Fibroblast of pulmonary artery (primary cell): Measurements from ENCODE around the gene RPN2.

Experiments
- DNase-seq: peaks from one replicate; pipeline ENCODE4 v3.0.0-alpha.2; 2010; ENCODE audit warnings: low read depth
- H3K4me3 ChIP-seq: replicated peaks from 2 replicates; pipeline ENCODE4 v1.5.1; 2011; ENCODE audit warnings: low read depth, mild to moderate bottlenecking, control low read depth, low read length, moderate library complexity
- TF ChIP-seq, protein P1 (sequence below): IDR thresholded peaks from 2 replicates; pipeline ENCODE4 v1.5.1; 2011; ENCODE audit warnings: mild to moderate bottlenecking, control low read depth, low read length, inconsistent platforms; ENCODE audit errors: missing control alignments

RPN2 gene

DNA sequence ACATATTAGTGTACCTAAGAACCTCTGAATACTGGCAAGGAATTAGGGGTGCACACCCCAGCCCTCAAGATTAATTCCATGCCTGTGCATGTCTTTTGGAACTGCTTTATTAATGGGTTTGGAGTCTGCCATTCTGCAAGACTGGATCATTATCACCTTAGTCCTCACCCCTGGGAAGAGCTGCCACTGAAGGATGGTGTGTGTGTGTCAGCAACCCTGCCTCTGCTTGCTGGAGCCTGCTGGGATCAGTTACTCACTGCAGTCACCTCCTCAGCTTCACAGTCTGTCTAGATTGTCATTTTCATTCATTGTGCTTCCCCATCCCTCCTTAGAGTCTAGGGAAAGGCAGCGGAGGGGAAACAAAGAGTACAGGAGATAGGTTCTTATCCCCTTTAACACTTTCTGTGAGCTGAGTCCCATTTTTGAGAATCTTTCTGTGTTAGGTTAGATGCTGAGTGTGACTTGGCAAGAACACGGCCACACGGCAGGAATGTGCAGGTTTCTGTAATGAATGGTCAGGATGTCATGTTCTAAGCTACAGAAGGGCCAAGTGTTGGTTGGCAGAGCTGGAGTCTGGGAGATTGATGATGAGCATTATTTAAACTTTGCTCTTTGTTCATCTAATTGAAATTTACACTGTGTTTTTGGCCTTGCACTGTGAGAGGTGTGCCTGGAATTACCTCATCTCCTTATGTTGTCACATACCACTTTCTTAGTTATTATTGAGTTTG lies 61.4 kb downstream of the RPN2 start:
- TF ChIP-seq, protein P1, sequence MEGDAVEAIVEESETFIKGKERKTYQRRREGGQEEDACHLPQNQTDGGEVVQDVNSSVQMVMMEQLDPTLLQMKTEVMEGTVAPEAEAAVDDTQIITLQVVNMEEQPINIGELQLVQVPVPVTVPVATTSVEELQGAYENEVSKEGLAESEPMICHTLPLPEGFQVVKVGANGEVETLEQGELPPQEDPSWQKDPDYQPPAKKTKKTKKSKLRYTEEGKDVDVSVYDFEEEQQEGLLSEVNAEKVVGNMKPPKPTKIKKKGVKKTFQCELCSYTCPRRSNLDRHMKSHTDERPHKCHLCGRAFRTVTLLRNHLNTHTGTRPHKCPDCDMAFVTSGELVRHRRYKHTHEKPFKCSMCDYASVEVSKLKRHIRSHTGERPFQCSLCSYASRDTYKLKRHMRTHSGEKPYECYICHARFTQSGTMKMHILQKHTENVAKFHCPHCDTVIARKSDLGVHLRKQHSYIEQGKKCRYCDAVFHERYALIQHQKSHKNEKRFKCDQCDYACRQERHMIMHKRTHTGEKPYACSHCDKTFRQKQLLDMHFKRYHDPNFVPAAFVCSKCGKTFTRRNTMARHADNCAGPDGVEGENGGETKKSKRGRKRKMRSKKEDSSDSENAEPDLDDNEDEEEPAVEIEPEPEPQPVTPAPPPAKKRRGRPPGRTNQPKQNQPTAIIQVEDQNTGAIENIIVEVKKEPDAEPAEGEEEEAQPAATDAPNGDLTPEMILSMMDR: no peak
- no peak for DNase-seq
- no peak overlapping the region for H3K4me3 ChIP-seq

DNA sequence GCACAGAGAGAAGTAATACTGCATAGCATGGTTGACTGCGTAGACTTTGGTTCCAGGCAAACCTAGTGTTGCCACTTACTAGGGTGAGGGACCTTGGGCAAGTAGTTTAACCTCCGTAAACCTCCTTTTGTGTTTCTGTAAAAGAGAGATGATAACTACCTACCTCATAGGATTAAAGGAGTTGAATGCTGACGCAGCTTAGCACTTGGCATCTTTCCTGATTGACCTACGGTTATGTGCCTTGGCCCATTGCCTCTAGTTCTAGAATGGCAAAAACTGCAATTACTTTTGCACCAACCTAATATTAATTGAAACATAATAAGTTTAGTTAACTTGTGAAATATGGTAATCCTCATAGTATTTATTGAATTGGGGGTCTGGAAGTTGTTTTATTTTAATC lies 63.4 kb downstream of the RPN2 start:
- DNase-seq: no peak
- H3K4me3 ChIP-seq: no peak overlapping the region
- TF ChIP-seq, protein P1: no peak

DNA sequence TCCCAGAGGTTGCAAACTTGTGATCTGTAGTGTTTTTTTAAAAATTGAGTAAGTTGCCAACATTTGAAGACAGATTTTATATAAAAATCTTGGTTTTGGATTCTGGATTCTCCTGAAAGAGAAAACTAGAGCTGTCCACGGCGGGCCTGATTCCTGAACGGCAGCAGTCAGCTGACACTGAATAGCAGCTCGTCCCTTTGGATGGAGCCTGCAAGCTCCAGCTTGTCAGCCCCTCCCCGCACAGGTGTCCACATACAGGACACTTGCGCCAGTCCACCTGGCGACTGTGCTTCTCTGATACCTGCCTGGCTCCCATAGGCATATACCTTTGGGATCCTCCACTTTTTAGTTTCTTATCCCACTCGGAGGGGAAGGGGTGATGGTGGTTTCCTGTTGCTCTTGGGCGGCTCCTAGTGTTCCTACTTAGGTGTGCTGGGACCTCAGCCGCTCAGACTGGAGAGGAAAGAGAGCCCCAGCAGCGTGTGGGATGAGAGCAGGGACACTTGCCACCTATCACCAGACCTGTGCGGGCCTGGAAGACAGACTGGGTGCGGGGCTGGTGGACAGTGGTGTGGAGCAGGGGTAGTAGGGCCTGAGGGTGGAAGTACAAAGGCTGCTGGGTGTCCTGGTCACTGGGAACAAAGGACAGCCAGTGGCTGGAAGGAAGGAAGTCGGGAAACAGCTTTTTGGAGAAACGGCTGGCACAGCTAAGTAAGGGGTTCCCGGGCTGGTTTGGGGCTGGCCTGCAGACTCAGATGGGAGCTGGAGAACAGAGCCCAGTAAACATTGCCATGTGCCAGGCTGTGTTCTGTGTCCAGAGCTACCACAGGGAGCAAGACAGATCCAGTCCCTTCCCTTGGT lies 64.2 kb downstream of the RPN2 start:
- no peak overlapping the region for H3K4me3 ChIP-seq
- TF ChIP-seq, protein P1: no peak
- DNase-seq: no peak

DNA sequence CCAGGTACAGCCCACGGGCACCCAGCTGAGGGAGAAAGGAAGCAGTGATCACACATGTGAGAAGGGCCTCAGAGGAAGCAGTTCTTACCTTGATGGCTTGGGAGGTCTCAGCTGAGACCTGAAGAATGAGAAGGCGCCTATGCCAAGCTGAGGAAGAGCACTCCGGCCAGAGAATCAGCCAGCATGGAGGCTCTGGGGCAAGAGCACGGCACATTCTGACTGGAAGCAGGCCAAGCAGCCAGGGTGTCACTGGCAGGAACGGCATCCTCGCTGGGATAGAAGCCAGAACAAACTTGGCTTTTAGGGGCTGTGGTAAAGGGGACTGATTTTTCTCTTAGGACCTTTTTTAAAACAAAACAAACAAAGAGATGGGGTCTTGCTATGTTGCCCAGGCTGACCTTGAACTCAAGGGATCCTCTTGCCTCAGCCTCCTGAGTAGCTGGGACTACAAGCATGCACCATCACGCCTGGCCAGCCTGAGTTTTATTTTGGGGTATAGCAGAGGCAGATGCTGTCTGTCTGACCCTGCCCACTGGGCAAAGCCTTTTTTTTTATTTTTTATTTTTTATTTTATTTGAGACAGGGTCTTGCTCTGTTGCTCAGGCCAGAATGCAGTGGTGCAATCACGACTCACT lies 64.9 kb downstream of the RPN2 start:
- peak; percentile 15 for DNase-seq
- TF ChIP-seq, protein P1: no peak
- H3K4me3 ChIP-seq: no peak overlapping the region

DNA sequence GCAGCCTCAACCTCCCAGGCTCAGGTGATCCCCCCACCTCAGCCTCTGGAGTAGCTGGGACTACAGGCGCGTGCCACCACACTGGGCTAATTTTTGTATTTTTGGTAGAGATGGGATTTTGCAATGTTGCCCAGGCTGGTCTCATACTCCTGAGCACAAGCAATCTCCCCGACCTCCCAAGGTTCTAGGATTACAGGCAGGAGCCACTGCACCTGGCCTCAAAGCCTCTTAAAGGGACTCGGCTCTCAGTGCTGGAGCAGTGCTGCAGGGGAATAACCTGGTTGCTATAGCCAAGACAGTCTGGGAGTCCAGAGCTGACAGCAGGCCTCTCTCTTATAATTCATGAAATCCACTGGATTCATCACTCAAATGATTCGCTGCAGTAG lies 65.4 kb downstream of the RPN2 start:
- no peak overlapping the region for H3K4me3 ChIP-seq
- DNase-seq: no peak
- TF ChIP-seq, protein P1: no peak

DNA sequence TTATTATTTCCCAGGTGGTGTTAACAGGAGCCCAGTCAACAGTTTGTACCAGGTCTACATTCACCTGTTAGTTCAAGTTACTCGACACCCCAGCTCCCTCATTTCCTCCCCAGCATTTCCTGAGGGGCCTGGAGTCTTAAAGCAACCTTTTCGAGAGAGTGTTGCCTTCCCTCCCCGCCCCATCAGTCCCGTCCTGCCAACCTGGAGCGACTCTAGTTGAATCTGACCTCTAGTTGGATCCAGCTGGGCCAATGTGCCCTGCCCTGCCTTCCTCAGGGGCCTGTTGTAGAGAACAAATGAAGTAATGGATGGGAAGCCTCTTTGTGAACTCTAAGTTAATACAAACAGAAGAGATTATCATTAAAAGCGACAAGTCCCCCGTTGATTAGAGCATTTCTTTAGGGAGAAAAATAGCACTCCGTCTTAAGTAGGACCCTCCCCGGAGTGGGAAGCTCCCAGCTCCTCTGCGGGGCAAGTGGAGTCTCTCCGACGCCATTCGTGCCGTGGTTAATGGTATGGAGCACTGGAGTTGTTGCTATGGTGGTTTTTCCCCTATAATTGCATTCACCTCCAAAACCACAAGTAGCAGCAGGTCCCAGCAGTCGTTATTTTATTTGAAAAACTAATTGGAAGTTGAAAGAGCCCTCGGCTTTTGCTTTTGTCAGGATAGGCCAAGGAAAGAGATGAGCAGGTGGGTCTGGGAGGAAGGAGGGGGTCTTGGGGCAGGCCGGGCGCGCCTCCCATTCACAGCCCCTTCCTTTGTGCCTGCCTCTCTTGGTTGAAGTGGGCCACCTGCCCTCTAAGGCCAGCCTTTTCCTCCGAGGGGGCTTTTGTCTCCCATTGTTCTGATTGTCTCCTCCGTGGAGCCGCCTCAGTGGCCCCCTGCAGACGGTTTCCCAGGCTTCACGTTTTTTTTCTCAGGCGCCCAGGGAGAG lies 66.4 kb downstream of the RPN2 start:
- H3K4me3 ChIP-seq: no peak overlapping the region
- TF ChIP-seq, protein P1: no peak
- DNase-seq: no peak
